ENCODE measurements around the gene SNCA. TPM values are rescaled to one million over a fixed set of nuclear protein-coding genes. Genes with fewer than 3 reads are reported as not detected.
A peak's percentile ranks its signal among the peaks of the same experiment; 100 is the strongest.

The SNCA gene
- total RNA-seq, 6 experiments from 2014 or later, result 0.43 to 5.1 (median 1.0) TPM

DNA sequence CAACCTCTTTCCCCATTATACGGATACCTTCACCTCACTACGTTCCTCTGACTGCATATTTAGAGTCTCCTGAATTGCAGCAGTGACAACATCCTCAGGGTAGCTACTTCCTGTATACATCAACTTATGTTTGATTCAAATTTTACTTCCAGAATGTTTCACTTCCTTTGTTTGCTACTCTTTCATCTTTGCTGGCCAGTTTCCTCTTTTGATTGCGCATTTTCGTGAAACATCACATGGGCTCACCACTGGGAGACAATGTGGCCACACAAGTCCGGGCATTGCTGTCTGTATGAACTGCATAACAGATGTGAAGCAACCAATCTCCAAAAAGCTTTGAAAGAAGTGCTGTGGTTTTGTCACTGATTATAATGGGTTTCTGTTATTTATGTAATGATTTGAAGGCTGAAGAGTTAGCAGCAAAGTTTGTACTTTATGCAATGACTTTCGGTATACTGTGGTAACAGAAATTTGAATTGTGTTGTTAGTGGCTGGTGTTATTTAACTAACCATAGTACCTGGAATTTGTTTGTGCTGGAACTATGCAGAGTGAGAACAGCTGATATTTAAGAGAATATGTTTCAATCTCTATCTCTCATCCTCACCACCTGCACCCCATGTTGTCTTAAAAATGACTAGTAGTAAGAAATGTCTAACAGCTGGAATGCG lies 7.4 kb downstream of the SNCA start:
- Histone ChIP-seq H3K4me1 (no peaks in the 10 kb centered on the region), H3K4me3 (no peak overlapping the region), H3K27ac (no peak overlapping the region), H3K27me3 (no peaks in the 10 kb centered on the region), H3K9me3 (no peaks in the 10 kb centered on the region), H3K36me3 (no peaks in the 10 kb centered on the region)
- DNase-seq (no peak), ATAC-seq (peak; percentile 23 to 59 (median 32))
- WGBS (ENCODE audit: insufficient coverage, low coverage, low lambda C conversion rate, missing lambda C conversion rate), result 36% methylated on average over 7 of the region's 7 CpGs
- TF ChIP-seq CTCF (IDR thresholded peaks at IDR 0.05) (no peak), POLR2A (IDR thresholded peaks at IDR 0.05) (no peak)
- intact Hi-C loops (cut with DNase I), result no loop called here

DNA sequence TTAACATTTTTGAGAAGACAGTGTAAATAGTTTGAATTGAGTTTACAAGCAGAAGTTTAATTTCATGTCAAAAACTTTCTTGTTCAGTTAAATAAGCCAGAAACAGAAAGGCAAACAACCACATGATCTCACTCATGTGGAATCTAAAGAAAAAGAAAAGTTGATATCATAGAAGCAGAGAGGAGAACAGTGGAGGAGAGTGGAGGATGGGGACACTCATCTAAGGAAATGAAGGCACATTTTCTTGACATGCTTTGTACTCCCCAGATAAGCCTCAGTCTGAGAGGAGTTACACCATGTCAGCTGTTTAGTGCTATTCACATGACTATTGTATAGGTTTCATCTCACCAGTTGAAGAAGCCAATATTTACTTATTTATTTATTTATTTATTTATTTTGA lies 13.5 kb downstream of the SNCA start:
- Histone ChIP-seq H3K27me3 (no peaks in the 10 kb centered on the region), H3K27ac (no peak overlapping the region), H3K4me3 (no peak overlapping the region), H3K9me3 (no peaks in the 10 kb centered on the region), H3K4me1 (no peaks in the 10 kb centered on the region), H3K36me3 (no peaks in the 10 kb centered on the region)
- TF ChIP-seq POLR2A (IDR thresholded peaks at IDR 0.05) (no peak), CTCF (IDR thresholded peaks at IDR 0.05) (no peak)
- ATAC-seq (no peak), DNase-seq (no peak)
- intact Hi-C loops (cut with DNase I), result no loop called here

- intact Hi-C loops (cut with DNase I), result no loop called here
- Histone ChIP-seq H3K9me3 (no peaks in the 10 kb centered on the region), H3K27ac (no peak overlapping the region), H3K4me3 (no peak overlapping the region), H3K4me1 (no peaks in the 10 kb centered on the region), H3K27me3 (no peaks in the 10 kb centered on the region), H3K36me3 (no peaks in the 10 kb centered on the region)
- DNase-seq (no peak), ATAC-seq (no peak)
- TF ChIP-seq POLR2A (IDR thresholded peaks at IDR 0.05), result no peak
- WGBS (ENCODE audit: insufficient coverage, low coverage, low lambda C conversion rate, missing lambda C conversion rate), result 0% methylated on average over 1 of the region's 1 CpG
Observed at GRCh38 chr4:89821612-89822011, 15.3 kb downstream of the SNCA start.

GRCh38 chr4:89820010-89820409 lies 17.0 kb downstream of the SNCA start:
- TF ChIP-seq CTCF (IDR thresholded peaks at IDR 0.05) (no peak), POLR2A (IDR thresholded peaks at IDR 0.05) (no peak)
- no peak for DNase-seq
- Histone ChIP-seq H3K27me3 (no peaks in the 10 kb centered on the region), H3K4me1 (no peaks in the 10 kb centered on the region), H3K27ac (no peak overlapping the region), H3K36me3 (no peaks in the 10 kb centered on the region), H3K9me3 (no peaks in the 10 kb centered on the region), H3K4me3 (no peak overlapping the region)
- intact Hi-C loops (cut with DNase I), result no loop called here
- ATAC-seq, result no peak
- WGBS (ENCODE audit: insufficient coverage, low coverage, low lambda C conversion rate, missing lambda C conversion rate), result 69% methylated on average over 3 of the region's 3 CpGs

- DNase-seq (no peak), ATAC-seq (no peak)
- 73% methylated on average over 3 of the region's 3 CpGs for WGBS (ENCODE audit: insufficient coverage, low coverage, low lambda C conversion rate, missing lambda C conversion rate)
- no peak overlapping the region for H3K27ac ChIP-seq
- intact Hi-C loops (cut with DNase I), result no loop called here
- H3K9me3 ChIP-seq, result no peaks in the 10 kb centered on the region
- no peak for TF ChIP-seq POLR2A (IDR thresholded peaks at IDR 0.05)
- TF ChIP-seq CTCF (IDR thresholded peaks at IDR 0.05), result no peak
- no peaks in the 10 kb centered on the region for H3K36me3 ChIP-seq
- H3K4me3 ChIP-seq, result no peak overlapping the region
- no peaks in the 10 kb centered on the region for H3K4me1 ChIP-seq
- H3K27me3 ChIP-seq, result no peaks in the 10 kb centered on the region
Observed at GRCh38 chr4:89814362-89814761, 22.6 kb downstream of the SNCA start.
